OCI-LY3 (cell line): Measurements from ENCODE around the gene MCM8.

ENCODE experiments used
- H2AFZ ChIP-seq: fragments of 200-600, 300-600 bp; shearing (Covaris generic); 2 replicates; pipeline ENCODE4 v1.6.0; 2014; ENCODE audit warnings: antibody characterized with exemption, low read depth, low read length
- H3K27ac ChIP-seq: fragments of 200-600, 300-600 bp; sonication (generic); 2 replicates; pipeline ENCODE4 v1.5.1; 2014; ENCODE audit warnings: mild to moderate bottlenecking, low read length, moderate library complexity, mixed read lengths
- H3K27me3 ChIP-seq: fragments of 200-600, 300-600 bp; sonication (generic); 2 replicates; pipeline ENCODE4 v1.6.1; 2014; ENCODE audit warnings: low read depth, low read length, mixed read lengths
- H3K36me3 ChIP-seq: fragments of 200-600, 300-600 bp; sonication (generic); replicated peaks from 2 replicates; pipeline ENCODE3; 2014; ENCODE audit warnings: low read depth, low read length, mixed read lengths
- H3K4me1 ChIP-seq: fragments of 300-600, 200-600 bp; sonication (generic); 2 replicates; pipeline ENCODE4 v1.6.1; 2014; ENCODE audit warnings: low read length, mixed read lengths
- H3K4me2 ChIP-seq: fragments of 200-600, 300-600 bp; sonication (generic); 2 replicates; pipeline ENCODE4 v1.6.1; 2014; ENCODE audit warnings: low read length, mixed read lengths
- H3K4me3 ChIP-seq: fragments of 300-600, 200-600 bp; sonication (generic); 2 replicates; pipeline ENCODE4 v1.5.1; 2014; ENCODE audit warnings: antibody characterized with exemption, mild to moderate bottlenecking, low read length, moderate library complexity
- H3K79me2 ChIP-seq: fragments of 300-600, 200-600 bp; shearing (Covaris generic); 2 replicates; pipeline ENCODE4 v1.6.1; 2014; ENCODE audit warnings: mild to moderate bottlenecking, low read length, mixed read lengths
- H3K9ac ChIP-seq: fragments of 300-600, 200-600 bp; shearing (Covaris generic); 2 replicates; pipeline ENCODE4 v1.6.0; 2014; ENCODE audit warnings: mild to moderate bottlenecking, low read length, moderate library complexity
- H3K9me3 ChIP-seq: fragments of 200-600, 300-600 bp; shearing (Covaris generic); 2 replicates; pipeline ENCODE4 v1.6.1; 2014; ENCODE audit warnings: low read length, mixed read lengths; ENCODE audit not compliant: insufficient read depth
- H4K20me1 ChIP-seq: fragments of 200-600, 300-600 bp; sonication (generic); 2 replicates; pipeline ENCODE4 v1.6.1; 2016; ENCODE audit warnings: low read length, mixed read lengths; ENCODE audit not compliant: insufficient read depth
- EZH2phosphoT487 ChIP-seq: fragments of 200-600 bp; shearing (Covaris generic); IDR thresholded peaks from 2 replicates; pipeline ENCODE4 v1.6.1; 2018; ENCODE audit warnings: antibody characterized with exemption, mixed run types, low read depth
- TF ChIP-seq, protein P1 (sequence below): fragments of 200-600, 300-600 bp; sonication (generic); IDR thresholded peaks from 2 replicates; pipeline ENCODE4 v1.5.1; 2014; ENCODE audit warnings: antibody characterized with exemption, low read length, low read depth

MCM8 gene

DNA sequence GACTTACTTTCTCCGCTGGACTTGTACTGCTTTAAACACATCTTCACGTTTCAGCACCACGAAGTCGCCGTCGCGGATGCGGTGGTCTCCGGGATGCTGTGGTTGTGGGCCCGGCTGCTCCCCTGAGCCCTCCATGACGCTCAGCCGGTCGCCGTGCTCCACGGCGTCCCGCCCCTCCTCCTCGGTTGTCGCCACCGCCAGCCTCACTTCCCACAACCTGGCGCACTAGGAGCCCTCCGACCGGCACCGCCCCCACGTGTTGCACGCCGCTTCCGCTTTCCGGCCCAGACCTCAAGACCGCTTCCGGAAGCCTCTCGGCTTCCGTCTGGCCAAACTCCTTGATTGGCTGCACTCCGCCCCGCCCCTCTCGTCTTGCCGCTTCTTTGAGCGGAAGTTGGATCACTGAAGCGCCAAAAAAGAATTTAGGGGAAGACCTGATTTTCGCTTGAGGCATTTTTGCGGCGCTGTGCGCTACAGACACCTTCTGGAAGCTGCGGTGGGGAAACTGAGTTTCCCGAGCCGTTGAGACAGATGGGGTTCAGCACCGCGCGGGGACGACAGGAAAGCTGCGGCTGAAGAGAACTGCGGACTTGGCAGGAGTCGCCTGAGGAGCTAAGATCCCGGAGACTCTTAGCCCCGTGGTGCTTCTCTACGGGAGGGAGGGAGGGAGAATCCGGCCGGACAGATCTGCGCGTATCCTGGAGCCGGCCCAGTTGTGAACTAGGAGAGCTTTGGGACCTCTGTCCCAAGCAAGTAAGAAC, at the start of gene MCM8, which contains the start of gene TRMT6:
TSS of gene MCM8 (plus strand) at position 382 of the 761 bp plus-strand sequence. CDS start 1,364 bp downstream, outside the sequence.
TSS of gene TRMT6 (minus strand) at position 263 of the 761 bp plus-strand sequence. CDS start at position 135, 128 bp downstream.
- no peak for TF ChIP-seq EZH2phosphoT487
- TF ChIP-seq, protein P1, sequence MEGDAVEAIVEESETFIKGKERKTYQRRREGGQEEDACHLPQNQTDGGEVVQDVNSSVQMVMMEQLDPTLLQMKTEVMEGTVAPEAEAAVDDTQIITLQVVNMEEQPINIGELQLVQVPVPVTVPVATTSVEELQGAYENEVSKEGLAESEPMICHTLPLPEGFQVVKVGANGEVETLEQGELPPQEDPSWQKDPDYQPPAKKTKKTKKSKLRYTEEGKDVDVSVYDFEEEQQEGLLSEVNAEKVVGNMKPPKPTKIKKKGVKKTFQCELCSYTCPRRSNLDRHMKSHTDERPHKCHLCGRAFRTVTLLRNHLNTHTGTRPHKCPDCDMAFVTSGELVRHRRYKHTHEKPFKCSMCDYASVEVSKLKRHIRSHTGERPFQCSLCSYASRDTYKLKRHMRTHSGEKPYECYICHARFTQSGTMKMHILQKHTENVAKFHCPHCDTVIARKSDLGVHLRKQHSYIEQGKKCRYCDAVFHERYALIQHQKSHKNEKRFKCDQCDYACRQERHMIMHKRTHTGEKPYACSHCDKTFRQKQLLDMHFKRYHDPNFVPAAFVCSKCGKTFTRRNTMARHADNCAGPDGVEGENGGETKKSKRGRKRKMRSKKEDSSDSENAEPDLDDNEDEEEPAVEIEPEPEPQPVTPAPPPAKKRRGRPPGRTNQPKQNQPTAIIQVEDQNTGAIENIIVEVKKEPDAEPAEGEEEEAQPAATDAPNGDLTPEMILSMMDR = no peak
- H3K9ac ChIP-seq = peak within 1 kb of the TSS; percentile 98
- H3K27ac ChIP-seq = peak within 1 kb of the TSS; percentile 75
- H3K9me3 ChIP-seq = no peaks in the 10 kb centered on the region
- no peaks in the 10 kb centered on the region for H3K27me3 ChIP-seq
- H3K4me3 ChIP-seq = peak within 1 kb of the TSS; percentile 99
- peak within 1 kb of the TSS; percentile 97 for H2AFZ ChIP-seq
- peaks cover 19% of the 10 kb centered on the region for H3K4me1 ChIP-seq
- H3K4me2 ChIP-seq = peak within 1 kb of the TSS; percentile 98
- H3K36me3 ChIP-seq = peaks cover 53% of the 10 kb centered on the region
- no peaks in the 10 kb centered on the region for H4K20me1 ChIP-seq
- peaks cover 63% of the 10 kb centered on the region for H3K79me2 ChIP-seq

DNA sequence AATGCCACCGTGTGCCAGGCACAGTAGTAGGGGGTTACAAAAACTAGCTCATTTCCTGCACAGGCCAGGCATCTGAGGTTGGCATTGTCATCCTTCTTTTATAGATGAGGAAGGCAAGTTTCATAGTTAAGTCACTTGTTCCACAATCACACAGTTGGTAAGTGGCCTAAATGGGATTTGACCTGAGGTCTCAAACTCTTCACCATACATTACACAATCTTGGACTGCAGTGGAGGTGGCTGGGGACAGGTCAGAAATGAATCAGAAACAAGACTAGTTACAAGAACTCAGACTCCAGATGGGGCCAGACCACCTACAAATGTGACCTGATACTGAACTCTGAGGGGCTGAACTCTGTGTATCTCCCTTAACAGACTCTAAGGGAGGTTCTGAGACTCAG, 49.5 kb upstream of the MCM8 start:
- no peak overlapping the region for H3K27ac ChIP-seq
- no peak overlapping the region for H3K4me3 ChIP-seq
- no peak overlapping the region for H3K4me2 ChIP-seq
- H3K9me3 ChIP-seq = no peaks in the 10 kb centered on the region
- TF ChIP-seq EZH2phosphoT487 = no peak
- TF ChIP-seq, protein P1 = no peak
- peaks cover 36% of the 10 kb centered on the region for H3K27me3 ChIP-seq
- no peaks in the 10 kb centered on the region for H3K4me1 ChIP-seq
- no peaks in the 10 kb centered on the region for H3K36me3 ChIP-seq
- no peaks in the 10 kb centered on the region for H3K79me2 ChIP-seq
- no peak overlapping the region for H2AFZ ChIP-seq
- no peaks in the 10 kb centered on the region for H4K20me1 ChIP-seq
- no peak overlapping the region for H3K9ac ChIP-seq

DNA sequence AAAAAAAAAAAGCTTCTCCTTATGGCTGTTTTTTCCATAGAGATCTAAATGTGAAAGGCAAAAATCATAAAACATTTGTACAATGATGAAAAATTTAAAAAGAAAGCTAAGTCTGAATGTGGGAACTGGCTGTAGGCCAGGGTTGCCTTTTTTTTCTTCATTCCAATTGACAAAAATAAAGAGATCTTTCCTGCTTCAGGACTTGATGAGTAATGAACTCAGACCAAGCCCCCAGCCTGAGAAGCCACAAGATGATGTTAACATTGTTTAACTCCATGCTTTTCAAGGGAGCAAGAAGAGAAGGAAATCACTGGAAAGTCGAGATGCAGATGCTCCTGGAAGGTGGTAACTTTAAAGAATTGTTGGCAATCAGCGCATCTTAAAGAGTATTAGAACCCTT, 41.5 kb upstream of the MCM8 start:
- H3K27me3 ChIP-seq = peaks cover 59% of the 10 kb centered on the region
- H3K79me2 ChIP-seq = no peaks in the 10 kb centered on the region
- H3K4me3 ChIP-seq = no peak overlapping the region
- TF ChIP-seq, protein P1 = no peak
- TF ChIP-seq EZH2phosphoT487 = no peak
- no peaks in the 10 kb centered on the region for H4K20me1 ChIP-seq
- no peak overlapping the region for H3K9ac ChIP-seq
- no peak overlapping the region for H3K4me2 ChIP-seq
- H3K27ac ChIP-seq = no peak overlapping the region
- H3K9me3 ChIP-seq = no peaks in the 10 kb centered on the region
- H3K36me3 ChIP-seq = no peaks in the 10 kb centered on the region
- no peak overlapping the region for H2AFZ ChIP-seq
- H3K4me1 ChIP-seq = peaks cover 8% of the 10 kb centered on the region; the same call in 1 of the 2 replicates

DNA sequence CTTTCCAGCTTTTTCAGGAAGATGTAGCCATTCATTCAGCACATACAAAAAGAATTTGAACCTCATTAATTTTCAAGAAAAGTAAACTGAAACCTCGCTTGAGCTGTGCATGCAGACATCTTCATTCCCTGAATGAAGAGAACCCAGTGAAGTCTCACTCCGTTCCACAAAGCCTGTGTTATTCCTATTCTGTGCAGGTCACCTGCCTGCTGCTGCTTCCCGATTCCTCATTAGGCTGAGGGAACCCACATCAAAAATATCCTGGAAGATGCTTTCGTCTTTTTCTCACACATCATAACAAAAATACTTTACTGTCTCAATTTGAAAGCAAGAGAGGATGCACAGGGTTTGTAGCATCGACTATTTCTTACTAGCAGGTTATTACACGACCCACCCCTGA, 40.3 kb upstream of the MCM8 start:
- Histone ChIP-seq H3K4me2 (peak overlapping the region; percentile 88; the same call in 1 of the 2 replicates), H3K27ac (no peak overlapping the region)

More for the DNA sequence above, 40.3 kb upstream of the MCM8 start:
- Histone ChIP-seq H3K36me3 (no peaks in the 10 kb centered on the region), H3K9me3 (no peaks in the 10 kb centered on the region), H3K79me2 (no peaks in the 10 kb centered on the region), H3K4me1 (peaks cover 8% of the 10 kb centered on the region; the same call in 1 of the 2 replicates), H3K9ac (no peak overlapping the region), H2AFZ (no peak overlapping the region), H3K27me3 (peaks cover 68% of the 10 kb centered on the region), H4K20me1 (no peaks in the 10 kb centered on the region), H3K4me3 (no peak overlapping the region)
- TF ChIP-seq, protein P1 = no peak
- no peak for TF ChIP-seq EZH2phosphoT487
